Trophoblast cell (in vitro differentiated cells and primary cell): Measurements from ENCODE around the gene BBOF1.

ENCODE experiments used
- DNase-seq, 2 donors: peaks; one replicate each; pipeline ENCODE4 v3.0.0-alpha.2; 2016
- H2AFZ ChIP-seq: 2 replicates; pipeline ENCODE4 v1.6.1; 2013; ENCODE audit warnings: low read length, moderate library complexity, mild to moderate bottlenecking; ENCODE audit not compliant: insufficient read depth, poor library complexity
- H2AK5ac ChIP-seq: 2 replicates; pipeline ENCODE4 v1.6.1; 2013; ENCODE audit warnings: mild to moderate bottlenecking, low read length
- H2BK120ac ChIP-seq: 2 replicates; pipeline ENCODE4 v1.6.1; 2013; ENCODE audit warnings: low read length, mild to moderate bottlenecking, moderate library complexity; ENCODE audit not compliant: insufficient read depth, poor library complexity
- H2BK12ac ChIP-seq: 2 replicates; pipeline ENCODE4 v1.6.1; 2013; ENCODE audit warnings: mild to moderate bottlenecking, low read length, moderate library complexity
- H2BK5ac ChIP-seq: 2 replicates; pipeline ENCODE4 v1.6.1; 2013; ENCODE audit warnings: low read length, low read depth, moderate library complexity, mild to moderate bottlenecking; ENCODE audit not compliant: poor library complexity
- H3K14ac ChIP-seq: 2 replicates; pipeline ENCODE4 v1.6.1; 2013; ENCODE audit warnings: mild to moderate bottlenecking, low read length
- H3K18ac ChIP-seq: 2 replicates; pipeline ENCODE4 v1.6.1; 2013; ENCODE audit warnings: mild to moderate bottlenecking, low read length
- H3K23ac ChIP-seq: 2 replicates; pipeline ENCODE4 v1.6.1; 2013; ENCODE audit warnings: low read length
- H3K27ac ChIP-seq: 2 replicates; pipeline ENCODE4 v1.5.1; 2013; ENCODE audit warnings: low read depth, mild to moderate bottlenecking, inconsistent platforms, low read length, moderate library complexity
- H3K27me3 ChIP-seq: 2 replicates; pipeline ENCODE4 v1.6.1; 2013; ENCODE audit warnings: inconsistent platforms, mild to moderate bottlenecking, low read length, moderate library complexity; ENCODE audit not compliant: insufficient read depth
- H3K36me3 ChIP-seq, 2 experiments: 1 replicate in 1 of 2; 2 replicates in 1 of 2; pipeline ENCODE4 v1.6.1; 2013; ENCODE audit warnings: low read length in 2 of 2, mild to moderate bottlenecking in 2 of 2, moderate library complexity in 1 of 2; ENCODE audit not compliant: insufficient read depth in 2 of 2, control insufficient read depth in 1 of 2
- H3K4ac ChIP-seq: 2 replicates; pipeline ENCODE4 v1.6.1; 2013; ENCODE audit warnings: low read depth, mild to moderate bottlenecking, low read length, moderate library complexity
- H3K4me1 ChIP-seq, 2 experiments: 1 replicate in 1 of 2; 2 replicates in 1 of 2; pipeline ENCODE4 v1.6.1; 2013; ENCODE audit warnings: low read length in 2 of 2, mild to moderate bottlenecking in 2 of 2, moderate library complexity in 1 of 2; ENCODE audit not compliant: insufficient read depth in 2 of 2, control insufficient read depth in 1 of 2
- H3K4me2 ChIP-seq: 2 replicates; pipeline ENCODE4 v1.6.1; 2013; ENCODE audit warnings: inconsistent platforms, mild to moderate bottlenecking, low read length, moderate library complexity
- H3K4me3 ChIP-seq: 2 replicates; pipeline ENCODE4 v1.5.1; 2013; ENCODE audit warnings: mild to moderate bottlenecking, low read depth, low read length, inconsistent platforms
- H3K79me1 ChIP-seq: one replicate; pipeline ENCODE4 v1.6.1; 2013; ENCODE audit warnings: low read length
- H3K79me2 ChIP-seq: 2 replicates; pipeline ENCODE4 v1.6.1; 2013; ENCODE audit warnings: low read length, mild to moderate bottlenecking; ENCODE audit not compliant: control insufficient read depth, insufficient read depth, poor library complexity
- H3K9ac ChIP-seq: 2 replicates; pipeline ENCODE4 v1.6.1; 2013; ENCODE audit warnings: mild to moderate bottlenecking, low read length
- H3K9me3 ChIP-seq: 2 replicates; pipeline ENCODE4 v1.6.1; 2013; ENCODE audit warnings: low read depth, mild to moderate bottlenecking, control low read depth, inconsistent platforms, low read length; ENCODE audit not compliant: insufficient read depth
- H4K12ac ChIP-seq: 2 replicates; pipeline ENCODE4 v1.6.1; 2013; ENCODE audit warnings: low read depth, mild to moderate bottlenecking, low read length, moderate library complexity
- H4K8ac ChIP-seq: 2 replicates; pipeline ENCODE4 v1.6.1; 2013; ENCODE audit warnings: low read depth, mild to moderate bottlenecking, low read length, moderate library complexity
- H4K91ac ChIP-seq: one replicate; pipeline ENCODE4 v1.6.1; 2013; ENCODE audit warnings: low read depth, mild to moderate bottlenecking, low read length, moderate library complexity
- WGBS: extraction: QIAGEN DNeasy Blood & Tissue Kit; methylation state at CpG from one replicate; pipeline ENCODE4 v1.1.7; 2013; ENCODE audit warnings: missing lambda C conversion rate; ENCODE audit not compliant: insufficient read length, insufficient coverage; ENCODE audit errors: extremely low coverage; 5-methylcytosine and 5-hydroxymethylcytosine counted together

BBOF1 gene

DNA sequence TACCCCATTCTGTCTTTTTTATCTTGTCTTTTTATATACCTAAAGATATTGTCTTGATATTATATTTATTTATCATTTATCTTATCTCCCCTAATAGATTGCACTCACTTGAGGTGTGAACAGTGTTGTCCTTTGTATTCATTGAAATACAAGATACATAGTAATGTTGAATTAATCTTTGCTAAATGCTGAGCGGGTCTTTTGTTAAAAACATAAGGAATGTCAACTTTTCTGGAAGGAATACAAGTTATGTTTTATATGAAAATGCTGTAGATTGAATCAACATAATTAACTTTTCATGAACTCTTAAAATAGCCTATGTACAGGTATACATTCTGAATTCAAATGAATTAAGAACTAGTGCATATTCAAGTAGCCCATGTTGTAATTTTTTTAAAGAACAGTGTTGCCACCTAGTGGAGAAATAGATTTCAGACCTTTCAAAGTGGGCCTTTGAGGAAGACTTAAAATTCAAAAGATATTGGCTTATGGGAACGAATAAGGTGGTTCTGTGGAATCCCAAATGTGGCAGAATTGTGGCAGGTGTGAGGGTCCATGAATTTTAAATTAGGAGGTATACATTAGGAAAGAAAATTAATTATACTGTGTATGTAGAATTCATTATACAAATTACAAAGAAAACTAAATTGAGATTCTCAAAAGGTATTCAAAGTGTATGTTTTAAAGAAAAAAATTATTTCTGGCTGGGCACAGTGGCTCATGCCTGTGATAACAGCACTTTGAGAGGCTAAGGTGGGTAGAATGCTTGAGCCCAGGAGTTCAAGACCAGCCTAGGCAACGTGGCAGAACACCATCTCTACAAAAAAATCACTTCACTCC is 19.1 kb downstream of the BBOF1 start:
- DNase-seq, result peak; percentile 34 to 84
- Histone ChIP-seq H3K4me3 (no peak overlapping the region), H3K36me3 (no peaks in the 10 kb centered on the region), H3K9ac (no peak overlapping the region), H3K27ac (no peak overlapping the region), H4K8ac (no peak overlapping the region), H2BK5ac (no peak overlapping the region), H4K12ac (no peak overlapping the region), H3K27me3 (no peaks in the 10 kb centered on the region), H3K4ac (no peak overlapping the region), H3K23ac (no peak overlapping the region), H2AK5ac (no peak overlapping the region), H3K18ac (no peak overlapping the region), H2AFZ (no peak overlapping the region), H3K79me1 (no peaks in the 10 kb centered on the region), H3K4me1 (no peaks in the 10 kb centered on the region), H2BK120ac (no peak overlapping the region), H3K9me3 (no peaks in the 10 kb centered on the region), H3K79me2 (no peaks in the 10 kb centered on the region), H3K14ac (no peak overlapping the region), H2BK12ac (no peak overlapping the region), H4K91ac (no peak overlapping the region), H3K4me2 (no peak overlapping the region)
- WGBS, result no CpG with 5 or more reads among the region's 3 CpGs

DNA sequence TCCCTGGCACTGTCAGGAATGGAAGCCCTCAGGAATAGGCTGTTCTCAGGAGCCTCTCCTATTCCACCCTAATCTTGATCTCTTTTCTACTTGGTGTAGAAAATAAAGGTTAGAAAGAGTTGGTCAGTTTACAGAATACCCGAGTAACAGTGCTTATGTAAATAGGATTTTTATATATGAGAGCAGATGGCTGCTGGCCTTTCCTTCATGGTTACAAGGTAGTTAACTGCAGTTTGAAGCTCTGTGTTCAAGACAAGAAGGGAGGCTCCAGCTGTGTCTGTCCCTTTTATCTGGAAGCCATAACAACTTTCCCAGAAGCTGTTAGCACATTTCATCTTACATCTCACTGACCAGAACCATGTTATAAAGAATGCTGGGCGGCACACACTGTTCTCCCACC is 23.1 kb downstream of the BBOF1 start:
- Histone ChIP-seq H4K8ac (no peak overlapping the region), H3K18ac (no peak overlapping the region), H3K79me2 (no peaks in the 10 kb centered on the region), H3K79me1 (no peaks in the 10 kb centered on the region), H3K9ac (no peak overlapping the region), H3K4me3 (no peak overlapping the region), H3K23ac (no peak overlapping the region), H2BK120ac (no peak overlapping the region), H3K4me2 (no peak overlapping the region), H4K91ac (no peak overlapping the region), H3K4me1 (no peaks in the 10 kb centered on the region), H3K14ac (no peak overlapping the region), H2AFZ (no peak overlapping the region), H3K9me3 (no peaks in the 10 kb centered on the region), H3K27ac (no peak overlapping the region), H4K12ac (no peak overlapping the region), H3K4ac (no peak overlapping the region), H2BK12ac (no peak overlapping the region), H2AK5ac (no peak overlapping the region), H3K36me3 (no peaks in the 10 kb centered on the region), H3K27me3 (no peaks in the 10 kb centered on the region), H2BK5ac (no peak overlapping the region)
- DNase-seq, result no peak
- WGBS, result no CpG with 5 or more reads among the region's 2 CpGs

DNA sequence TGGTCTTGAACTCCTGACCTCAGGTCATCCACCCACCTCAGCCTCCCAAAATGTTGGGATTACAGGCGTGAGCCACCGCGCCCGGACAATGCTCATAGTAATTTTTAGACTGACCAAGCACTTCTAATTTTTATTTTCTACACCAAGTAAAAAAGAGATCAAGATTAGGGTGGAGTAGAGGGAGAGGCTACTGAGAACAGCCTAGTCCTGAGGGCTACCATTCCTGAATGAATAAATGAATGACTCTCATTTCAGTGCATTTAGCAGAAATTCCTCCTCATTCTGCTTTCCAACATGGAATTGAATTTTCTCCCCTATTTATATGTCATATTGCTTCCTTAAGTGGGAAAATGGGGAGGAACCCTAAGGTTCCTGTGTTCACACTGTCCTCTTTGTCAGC is 26.4 kb downstream of the BBOF1 start:
- H2BK12ac ChIP-seq, result no peak overlapping the region
- H3K27me3 ChIP-seq, result no peaks in the 10 kb centered on the region
- H2BK120ac ChIP-seq, result no peak overlapping the region
- no peak overlapping the region for H2BK5ac ChIP-seq
- H4K12ac ChIP-seq, result no peak overlapping the region
- no peak overlapping the region for H3K27ac ChIP-seq
- no peaks in the 10 kb centered on the region for H3K4me1 ChIP-seq
- H3K9me3 ChIP-seq, result no peaks in the 10 kb centered on the region
- no peak for DNase-seq
- no peak overlapping the region for H3K4ac ChIP-seq
- H2AFZ ChIP-seq, result no peak overlapping the region
- H3K79me2 ChIP-seq, result no peaks in the 10 kb centered on the region
- H3K4me2 ChIP-seq, result no peak overlapping the region
- no peak overlapping the region for H3K23ac ChIP-seq
- no peak overlapping the region for H3K18ac ChIP-seq
- no peak overlapping the region for H3K9ac ChIP-seq
- H4K8ac ChIP-seq, result no peak overlapping the region
- H3K79me1 ChIP-seq, result no peaks in the 10 kb centered on the region
- no peak overlapping the region for H3K4me3 ChIP-seq
- no peak overlapping the region for H2AK5ac ChIP-seq
- H3K14ac ChIP-seq, result no peak overlapping the region
- no peaks in the 10 kb centered on the region for H3K36me3 ChIP-seq
- H4K91ac ChIP-seq, result no peak overlapping the region
- no CpG with 5 or more reads among the region's 4 CpGs for WGBS

DNA sequence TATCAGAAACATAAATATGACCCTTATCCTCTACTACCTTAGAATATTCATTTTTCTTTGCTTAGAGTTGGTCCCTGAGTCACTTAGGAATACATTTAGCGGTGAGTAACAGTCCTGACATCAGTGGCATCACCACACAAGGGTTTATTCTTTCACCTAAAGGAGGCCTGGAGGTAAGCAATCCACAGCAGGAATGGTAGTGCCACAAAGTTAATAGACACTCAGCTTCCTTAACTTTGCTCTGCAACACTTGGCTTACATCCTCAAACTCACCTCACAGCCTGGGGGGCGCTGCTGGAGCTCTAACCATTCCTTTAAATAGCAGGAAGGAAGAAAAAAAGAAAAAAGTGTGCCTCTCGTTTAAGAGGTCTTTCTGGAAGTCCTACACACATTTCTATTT is 29.1 kb downstream of the BBOF1 start:
- no peak overlapping the region for H4K12ac ChIP-seq
- H2BK5ac ChIP-seq, result no peak overlapping the region
- no peak overlapping the region for H3K4me3 ChIP-seq
- H2BK120ac ChIP-seq, result no peak overlapping the region
- no peak overlapping the region for H3K9ac ChIP-seq
- DNase-seq, result peak; percentile 44 to 50
- no peak overlapping the region for H3K18ac ChIP-seq
- no peak overlapping the region for H2AFZ ChIP-seq
- no peak overlapping the region for H3K23ac ChIP-seq
- H3K27ac ChIP-seq, result no peak overlapping the region
- H3K79me1 ChIP-seq, result no peaks in the 10 kb centered on the region
- H3K9me3 ChIP-seq, result no peaks in the 10 kb centered on the region
- H3K4ac ChIP-seq, result no peak overlapping the region
- WGBS, result no CpG with 5 or more reads among the region's 3 CpGs
- H3K27me3 ChIP-seq, result no peaks in the 10 kb centered on the region
- no peaks in the 10 kb centered on the region for H3K4me1 ChIP-seq
- no peaks in the 10 kb centered on the region for H3K36me3 ChIP-seq
- H3K14ac ChIP-seq, result no peak overlapping the region
- H4K8ac ChIP-seq, result no peak overlapping the region
- no peak overlapping the region for H3K4me2 ChIP-seq
- H2AK5ac ChIP-seq, result no peak overlapping the region
- H2BK12ac ChIP-seq, result no peak overlapping the region
- no peaks in the 10 kb centered on the region for H3K79me2 ChIP-seq
- H4K91ac ChIP-seq, result no peak overlapping the region
